ENCODE data around the gene NRP1.

DNA sequence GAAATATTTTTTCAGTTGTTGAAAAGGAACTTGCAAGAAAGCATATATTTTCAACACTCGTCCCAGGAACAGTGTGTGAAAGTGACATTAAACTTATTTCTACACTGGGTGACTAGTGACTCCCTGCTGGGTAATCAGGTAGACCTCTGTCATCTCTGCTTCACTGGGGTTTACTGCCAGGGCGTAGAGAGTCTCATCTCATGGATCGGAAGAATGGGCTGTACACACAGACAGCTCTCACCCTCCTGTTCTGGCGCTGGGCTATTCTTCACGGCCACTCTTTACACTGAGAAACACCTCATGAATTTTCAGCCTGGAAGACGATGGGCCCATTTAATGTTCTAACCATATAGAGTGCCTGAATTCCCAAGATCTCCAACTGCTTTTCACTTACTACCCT, 36.4 kb downstream of the NRP1 start:
- no peak for TF ChIP-seq EP300 (IDR thresholded peaks at IDR 0.05)
- TF ChIP-seq, protein P1, sequence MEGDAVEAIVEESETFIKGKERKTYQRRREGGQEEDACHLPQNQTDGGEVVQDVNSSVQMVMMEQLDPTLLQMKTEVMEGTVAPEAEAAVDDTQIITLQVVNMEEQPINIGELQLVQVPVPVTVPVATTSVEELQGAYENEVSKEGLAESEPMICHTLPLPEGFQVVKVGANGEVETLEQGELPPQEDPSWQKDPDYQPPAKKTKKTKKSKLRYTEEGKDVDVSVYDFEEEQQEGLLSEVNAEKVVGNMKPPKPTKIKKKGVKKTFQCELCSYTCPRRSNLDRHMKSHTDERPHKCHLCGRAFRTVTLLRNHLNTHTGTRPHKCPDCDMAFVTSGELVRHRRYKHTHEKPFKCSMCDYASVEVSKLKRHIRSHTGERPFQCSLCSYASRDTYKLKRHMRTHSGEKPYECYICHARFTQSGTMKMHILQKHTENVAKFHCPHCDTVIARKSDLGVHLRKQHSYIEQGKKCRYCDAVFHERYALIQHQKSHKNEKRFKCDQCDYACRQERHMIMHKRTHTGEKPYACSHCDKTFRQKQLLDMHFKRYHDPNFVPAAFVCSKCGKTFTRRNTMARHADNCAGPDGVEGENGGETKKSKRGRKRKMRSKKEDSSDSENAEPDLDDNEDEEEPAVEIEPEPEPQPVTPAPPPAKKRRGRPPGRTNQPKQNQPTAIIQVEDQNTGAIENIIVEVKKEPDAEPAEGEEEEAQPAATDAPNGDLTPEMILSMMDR (IDR thresholded peaks at IDR 0.05): no peak
- TF ChIP-seq POLR2A (IDR thresholded peaks at IDR 0.05): no peak
